HG03139 (cell line): ENCODE results near the gene IL12RB2.

Experiments used
- ATAC-seq: cut with Tn5 transposase; IDR thresholded peaks from one replicate; pipeline ENCODE4 v1.9.1; 2021; ENCODE audit not compliant: unreplicated experiment

IL12RB2 gene

DNA sequence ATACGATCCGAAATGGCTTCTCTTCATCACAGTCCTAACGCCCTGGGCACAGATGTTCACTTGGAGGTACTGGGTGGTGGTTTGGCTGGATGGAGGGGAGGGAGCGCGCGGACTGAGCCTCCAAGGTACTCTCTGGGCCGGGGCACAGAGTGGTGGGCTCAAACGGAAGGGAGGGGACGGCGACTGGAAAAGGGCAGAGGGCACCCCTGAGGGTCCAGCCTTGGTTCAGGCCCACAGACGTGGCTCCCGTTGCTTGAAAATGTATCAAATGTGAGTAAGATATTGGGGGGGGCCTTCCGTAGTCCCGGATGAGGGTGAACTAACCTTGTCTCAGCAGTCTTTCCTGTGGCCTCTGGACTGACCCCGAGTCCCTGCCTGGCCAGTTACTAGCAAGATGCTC is 463 bp downstream of the IL12RB2 start:
- no peak for ATAC-seq

DNA sequence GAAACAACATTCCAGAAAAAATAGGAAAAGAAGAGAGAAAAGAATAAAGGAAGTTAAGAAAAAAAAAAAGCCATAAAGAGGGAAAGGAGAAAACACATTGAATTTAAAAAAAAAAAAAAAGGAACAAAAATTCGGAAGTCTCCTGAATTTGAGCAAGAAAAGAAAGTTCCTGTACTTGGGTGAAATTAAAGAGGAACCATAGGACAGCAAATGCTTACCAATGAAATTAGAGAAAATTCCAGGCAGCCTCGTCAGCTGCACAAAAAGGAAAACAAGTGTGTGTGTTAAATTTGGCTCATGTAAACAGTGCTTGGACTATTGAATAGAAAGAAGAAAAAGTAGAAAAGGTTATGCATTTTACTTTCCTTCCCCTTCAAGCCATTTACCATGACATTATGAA is 4.9 kb downstream of the IL12RB2 start:
- ATAC-seq, result no peak

DNA sequence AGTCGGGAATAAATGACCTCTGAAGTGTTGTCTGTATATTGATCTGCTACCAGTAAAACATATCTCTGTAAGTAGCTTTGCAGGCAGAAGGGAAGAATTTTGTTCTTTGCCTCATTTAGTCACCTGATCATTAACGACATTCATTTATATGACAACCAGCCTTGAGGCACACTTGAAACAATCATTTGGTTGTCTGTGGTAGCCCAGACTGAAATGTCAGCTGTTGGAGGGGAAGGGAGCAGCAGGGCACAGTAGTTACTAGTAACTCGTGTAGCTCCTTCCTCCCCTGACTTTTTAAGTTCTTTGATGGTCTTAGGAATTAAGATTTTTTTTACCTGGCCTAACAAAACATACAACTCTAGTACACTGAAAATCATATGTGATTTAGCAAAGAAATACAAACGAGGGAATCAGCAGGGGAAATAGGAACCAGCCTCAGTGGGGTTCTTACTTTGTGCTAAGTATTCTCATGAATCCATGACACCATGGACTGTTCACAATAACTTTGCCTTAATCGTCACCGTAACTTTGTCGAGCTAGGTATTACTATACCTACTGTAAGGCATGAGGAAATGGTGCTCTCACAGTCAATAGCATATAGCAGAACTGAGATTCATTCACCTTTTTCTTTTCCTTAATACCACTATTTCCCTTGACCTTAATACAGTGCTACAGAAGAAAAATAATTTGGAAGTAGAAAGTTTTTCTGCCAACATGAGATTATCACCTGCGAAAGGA is 6.4 kb downstream of the IL12RB2 start:
- ATAC-seq, result no peak

DNA sequence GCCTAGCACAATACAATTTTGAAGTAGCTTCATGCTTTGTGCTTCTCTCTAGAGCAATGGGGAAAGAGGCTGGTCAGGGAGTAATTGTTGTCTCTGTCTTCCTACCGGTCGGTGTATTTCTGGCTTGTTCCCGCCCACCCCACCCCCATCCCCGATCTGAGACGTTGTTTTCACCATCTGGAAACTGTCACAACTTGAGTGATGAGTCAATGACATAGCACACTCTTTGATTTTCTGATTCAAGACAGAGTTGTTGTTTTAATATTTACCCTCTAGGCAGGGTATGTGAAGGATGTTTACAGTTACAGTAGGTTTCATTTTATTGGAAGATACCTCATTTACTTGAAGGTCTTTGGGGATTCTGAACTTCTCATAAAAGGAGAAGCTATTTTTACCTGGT is 7.0 kb downstream of the IL12RB2 start:
- no peak for ATAC-seq

DNA sequence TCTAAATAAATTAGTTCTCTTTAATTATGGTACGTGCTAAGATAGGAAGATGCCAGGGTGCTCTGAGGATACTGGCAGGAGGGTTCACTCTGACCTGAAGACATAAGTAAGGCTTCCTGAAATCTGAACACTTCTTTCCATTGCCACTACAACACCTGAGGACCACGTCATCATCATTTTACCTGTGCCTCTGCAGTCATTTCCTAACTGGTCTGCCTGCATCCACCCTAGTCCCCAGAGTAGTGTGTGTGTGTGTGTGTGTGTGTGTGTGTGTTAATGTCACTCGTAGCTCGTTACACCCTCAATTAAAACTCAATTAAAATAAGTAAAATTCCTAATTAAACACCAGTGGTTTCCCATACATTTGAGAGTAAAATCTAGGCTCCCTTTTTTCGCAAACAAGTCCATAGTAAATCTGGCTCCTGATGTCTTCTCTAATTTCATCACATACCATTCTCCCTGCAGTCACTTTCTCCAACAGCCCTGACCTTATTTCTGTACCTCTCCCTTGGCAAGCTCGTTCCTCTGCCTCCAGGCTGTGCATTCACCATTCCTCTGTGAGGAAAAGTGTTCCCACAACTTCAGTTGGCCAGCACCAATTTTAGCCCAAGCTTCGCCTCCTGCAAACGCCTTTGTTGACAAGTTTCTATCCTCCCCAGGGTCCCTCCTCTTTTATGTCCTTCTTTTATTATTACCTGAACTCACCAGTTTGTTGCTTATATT is 8.7 kb downstream of the IL12RB2 start:
- ATAC-seq, result no peak

DNA sequence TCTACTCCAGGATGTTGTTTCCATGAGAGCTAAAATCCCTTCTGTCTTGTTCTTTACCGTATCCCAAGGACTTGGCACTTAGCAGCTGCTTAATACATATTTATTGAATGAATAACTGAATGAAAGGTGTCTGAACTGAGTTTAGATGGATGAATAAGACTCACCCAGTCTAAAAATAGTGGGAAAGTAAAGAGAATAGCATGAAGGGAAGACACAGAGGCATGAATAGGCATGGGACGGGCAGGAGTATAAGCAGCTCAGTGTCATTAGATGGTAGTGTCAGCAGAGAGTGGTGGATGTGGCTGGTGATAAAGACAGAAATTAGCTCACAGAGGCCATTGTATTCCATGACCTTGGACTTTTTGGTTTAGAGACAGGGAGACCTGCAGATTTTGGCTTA is 9.2 kb downstream of the IL12RB2 start:
- ATAC-seq, result no peak

DNA sequence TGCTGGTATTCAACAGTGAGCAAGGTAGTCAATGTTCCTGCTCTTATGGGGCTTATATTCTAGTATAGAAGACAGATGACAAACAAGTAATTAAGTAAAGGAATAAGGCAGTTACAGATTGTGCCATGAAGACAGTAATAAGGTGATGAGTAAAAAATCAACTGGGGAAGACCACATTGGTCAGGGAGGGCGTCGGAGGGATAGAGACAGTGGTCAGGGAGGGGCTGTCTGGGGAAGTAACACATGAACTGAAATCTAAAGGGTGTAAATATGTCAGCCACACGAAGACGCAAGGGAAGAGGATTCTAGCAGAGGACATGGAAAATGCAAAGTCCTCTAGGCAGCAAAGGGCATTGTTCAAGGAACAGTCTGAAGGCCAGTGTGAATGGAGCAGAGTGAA is 10.1 kb downstream of the IL12RB2 start:
- ATAC-seq, result no peak

DNA sequence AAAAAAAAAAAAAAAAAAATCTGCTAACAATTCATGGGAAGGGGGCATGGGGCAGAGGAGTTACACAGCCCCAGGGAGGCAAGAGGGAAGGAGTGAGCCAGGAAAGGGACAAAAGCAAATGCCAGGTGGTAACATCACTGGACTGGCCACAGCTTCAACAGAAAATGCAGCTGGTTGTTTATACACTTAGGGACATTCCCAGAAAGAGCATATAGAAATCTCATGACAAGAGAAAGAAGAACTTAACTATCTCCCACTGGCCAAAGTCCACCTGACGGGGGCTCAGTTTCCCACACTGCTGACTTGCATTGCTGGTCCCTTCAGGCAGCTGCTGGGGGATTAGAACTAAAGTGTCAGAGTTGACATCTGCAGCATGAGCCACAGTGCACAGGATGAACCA is 14.8 kb downstream of the IL12RB2 start:
- ATAC-seq, result no peak

DNA sequence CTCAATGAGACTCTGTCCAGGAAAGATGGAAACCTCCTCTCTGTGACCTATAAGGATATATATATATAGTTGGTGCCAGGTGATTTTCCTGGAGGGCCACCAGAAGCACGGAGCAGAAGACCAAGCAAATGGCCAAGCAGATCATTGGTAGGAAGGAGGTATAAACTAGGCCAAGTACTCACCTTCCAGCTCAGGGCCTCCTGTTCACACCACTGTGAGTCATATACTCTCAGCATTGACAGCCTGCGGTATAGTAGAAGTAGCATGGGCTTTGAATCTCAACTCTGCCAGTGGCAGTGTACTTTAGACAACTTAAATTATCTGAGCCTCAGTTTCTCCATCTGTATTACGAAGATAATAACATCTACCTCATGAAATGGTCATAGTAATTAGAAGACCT is 15.4 kb downstream of the IL12RB2 start:
- ATAC-seq, result no peak

DNA sequence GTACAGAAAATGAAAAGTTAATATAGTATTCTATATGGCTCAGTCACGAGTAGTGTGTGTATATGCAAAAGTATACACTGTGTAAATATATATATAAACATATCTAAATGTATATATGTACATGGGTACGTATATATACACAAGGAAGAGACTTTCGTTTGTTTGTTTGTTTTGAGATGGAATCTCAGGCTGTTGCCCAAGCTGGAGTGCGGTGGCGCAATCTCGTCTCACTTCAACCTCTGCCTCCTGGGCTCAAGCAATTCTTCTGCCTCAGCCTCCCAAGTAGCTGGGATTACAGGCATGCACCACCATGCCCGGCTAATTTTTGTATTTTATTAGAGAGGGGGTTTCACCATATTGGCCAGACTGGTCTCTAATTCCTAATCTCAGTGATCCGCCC is 16.4 kb downstream of the IL12RB2 start:
- no peak for ATAC-seq

DNA sequence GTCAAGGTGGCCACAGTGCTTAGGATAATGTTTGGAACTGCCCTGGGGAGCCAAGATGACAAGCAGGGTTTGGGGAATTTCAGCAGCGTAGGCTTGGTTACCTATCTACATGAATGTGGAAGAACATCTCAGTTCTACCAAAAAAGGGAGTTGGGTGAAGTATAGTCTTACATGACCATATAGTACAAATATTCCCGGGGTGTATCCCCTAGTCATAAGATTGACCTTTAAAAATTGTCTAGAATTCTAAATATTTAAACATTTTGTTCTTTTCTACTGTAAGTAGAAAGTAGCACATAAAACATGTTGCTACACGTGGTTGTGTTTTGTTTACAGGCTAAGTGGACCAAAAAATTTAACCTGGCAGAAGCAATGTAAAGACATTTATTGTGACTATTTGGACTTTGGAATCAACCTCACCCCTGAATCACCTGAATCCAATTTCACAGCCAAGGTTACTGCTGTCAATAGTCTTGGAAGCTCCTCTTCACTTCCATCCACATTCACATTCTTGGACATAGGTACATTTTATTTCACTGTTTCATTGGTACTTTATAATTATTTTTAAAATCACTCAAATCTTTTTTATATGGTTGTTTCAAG is 20.3 kb downstream of the IL12RB2 start:
- ATAC-seq, result no peak

DNA sequence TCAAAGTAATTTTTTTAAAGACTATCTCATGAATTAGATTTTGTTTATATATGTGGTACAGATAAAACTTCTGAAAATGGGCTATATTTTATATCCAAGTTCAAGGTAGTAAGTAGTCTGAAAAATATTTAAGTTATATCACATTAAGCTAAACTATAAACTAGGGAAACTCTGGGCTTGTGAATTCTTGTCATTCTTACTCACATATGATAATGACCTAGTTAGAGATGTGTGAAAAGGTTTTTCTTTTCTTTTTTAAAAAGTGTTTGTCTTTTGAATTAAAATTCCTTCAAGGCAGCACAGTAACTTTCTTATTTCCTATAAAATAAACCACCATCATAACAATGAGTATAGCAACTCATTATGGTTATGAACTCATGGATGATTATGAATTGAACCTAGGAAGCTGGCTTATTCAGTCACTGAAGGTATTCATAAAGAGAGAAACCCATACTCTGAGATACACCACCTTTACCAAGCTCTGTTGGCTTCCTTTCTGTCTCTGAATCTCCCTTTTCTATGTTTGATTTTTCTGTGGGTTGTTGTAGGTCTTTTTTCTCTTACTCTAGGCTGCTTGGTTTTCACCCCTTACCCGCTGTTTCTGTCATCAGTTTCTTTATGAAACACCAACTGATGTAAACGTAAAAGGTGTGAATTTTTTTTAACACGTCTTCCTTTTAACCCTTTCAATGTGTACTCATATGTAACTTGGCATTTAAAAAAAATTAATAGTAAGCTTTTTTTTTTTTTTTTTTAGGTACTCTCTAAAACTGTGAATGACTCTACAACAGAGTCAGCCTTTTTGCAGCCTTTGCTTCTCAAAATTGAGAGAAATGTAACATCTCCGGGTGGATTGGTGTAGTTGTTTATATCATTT is 25.2 kb downstream of the IL12RB2 start:
- peak; percentile 74 for ATAC-seq

DNA sequence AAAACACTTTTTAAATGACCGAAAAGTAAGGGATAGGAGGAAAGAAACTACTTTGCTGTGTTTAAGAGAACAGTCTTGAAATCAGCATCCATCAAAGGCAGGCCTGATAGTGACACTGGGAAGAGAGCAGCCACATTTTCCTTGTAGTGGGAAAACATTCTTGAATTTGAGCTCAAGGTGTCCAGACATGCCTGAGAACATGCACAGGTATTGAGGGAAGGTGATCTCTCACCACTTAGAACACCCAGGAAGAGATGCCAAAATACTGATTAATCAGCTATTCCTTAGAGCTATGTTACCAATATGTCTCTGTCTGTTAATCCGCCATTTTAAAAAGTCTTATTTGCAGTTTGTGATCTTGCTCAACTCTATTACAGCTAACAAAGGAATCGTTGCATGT is 25.9 kb downstream of the IL12RB2 start:
- ATAC-seq, result no peak

DNA sequence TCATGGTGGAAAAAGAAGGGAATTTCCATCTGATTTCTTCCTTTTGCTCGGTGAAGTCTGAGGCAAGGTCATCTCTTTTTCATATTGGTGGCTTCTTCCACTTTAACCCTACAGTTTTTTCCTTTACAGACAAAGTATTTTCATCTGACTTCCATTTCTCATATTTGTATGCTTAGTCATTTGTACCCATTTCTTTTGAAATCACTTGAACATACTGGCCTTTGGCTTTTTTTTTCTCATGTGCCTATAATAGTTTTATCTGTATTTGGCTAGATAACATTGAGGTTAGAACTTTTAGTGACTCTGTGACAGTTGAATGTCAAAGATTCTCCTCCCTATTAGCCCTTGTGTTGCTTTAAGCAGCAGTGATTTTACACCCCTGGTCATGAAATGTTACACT is 27.7 kb downstream of the IL12RB2 start:
- no peak for ATAC-seq

DNA sequence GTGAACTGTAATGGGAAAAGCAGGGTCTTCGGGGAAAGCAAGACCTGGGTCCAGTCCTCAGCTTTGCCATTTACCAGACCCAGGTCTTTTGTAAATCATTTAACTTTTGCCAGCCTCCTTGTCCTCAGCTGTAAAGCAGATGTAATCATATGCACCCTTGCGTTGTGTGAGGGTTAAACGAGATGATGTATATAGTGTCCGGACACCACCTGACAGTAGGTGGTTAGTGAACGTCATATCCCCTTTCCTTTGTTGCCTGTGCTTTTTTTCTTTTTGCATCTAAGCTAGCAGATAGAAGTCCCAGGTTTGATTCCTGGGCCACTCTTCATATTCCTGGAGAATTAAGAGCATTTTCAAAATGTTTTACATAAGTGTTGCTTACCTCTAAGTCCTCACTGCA is 28.5 kb downstream of the IL12RB2 start:
- no peak for ATAC-seq

DNA sequence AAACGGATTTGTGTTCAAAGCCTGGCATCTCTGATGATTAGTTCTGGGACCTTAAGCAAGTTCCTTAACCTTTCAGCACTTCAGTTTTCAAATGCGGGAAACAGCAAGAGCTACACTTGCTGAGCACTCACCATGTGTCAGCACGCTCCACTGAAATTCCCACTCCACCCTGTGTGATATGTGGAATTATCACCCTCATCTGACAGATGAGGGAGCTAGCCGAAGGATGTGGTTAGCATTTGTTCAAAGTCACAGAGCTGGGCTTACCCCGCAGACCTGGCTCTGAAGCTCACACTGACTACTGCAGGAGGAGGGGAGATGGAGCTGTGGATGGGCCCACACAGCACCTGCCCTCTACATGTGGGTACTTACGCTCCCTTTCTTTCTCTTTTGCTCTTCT is 29.1 kb downstream of the IL12RB2 start:
- no peak for ATAC-seq

DNA sequence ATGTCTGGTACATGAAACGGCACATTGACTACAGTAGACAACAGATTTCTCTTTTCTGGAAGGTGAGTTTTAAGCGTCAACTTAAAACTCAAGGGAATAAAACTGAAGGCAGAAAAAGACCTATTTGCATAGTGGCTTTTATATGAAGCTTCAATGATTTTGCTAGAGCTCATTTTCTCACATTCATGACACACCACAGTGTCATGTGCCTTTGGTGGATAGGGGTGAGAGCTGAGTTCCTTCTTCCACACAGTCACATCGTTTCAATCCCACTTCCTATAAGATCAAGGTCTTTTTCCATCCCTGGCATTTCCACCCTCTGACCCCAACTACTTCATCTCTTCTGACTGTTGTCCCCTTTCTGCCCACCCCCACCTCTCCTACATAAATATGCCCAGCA is 31.0 kb downstream of the IL12RB2 start:
- ATAC-seq, result peak; percentile 35

DNA sequence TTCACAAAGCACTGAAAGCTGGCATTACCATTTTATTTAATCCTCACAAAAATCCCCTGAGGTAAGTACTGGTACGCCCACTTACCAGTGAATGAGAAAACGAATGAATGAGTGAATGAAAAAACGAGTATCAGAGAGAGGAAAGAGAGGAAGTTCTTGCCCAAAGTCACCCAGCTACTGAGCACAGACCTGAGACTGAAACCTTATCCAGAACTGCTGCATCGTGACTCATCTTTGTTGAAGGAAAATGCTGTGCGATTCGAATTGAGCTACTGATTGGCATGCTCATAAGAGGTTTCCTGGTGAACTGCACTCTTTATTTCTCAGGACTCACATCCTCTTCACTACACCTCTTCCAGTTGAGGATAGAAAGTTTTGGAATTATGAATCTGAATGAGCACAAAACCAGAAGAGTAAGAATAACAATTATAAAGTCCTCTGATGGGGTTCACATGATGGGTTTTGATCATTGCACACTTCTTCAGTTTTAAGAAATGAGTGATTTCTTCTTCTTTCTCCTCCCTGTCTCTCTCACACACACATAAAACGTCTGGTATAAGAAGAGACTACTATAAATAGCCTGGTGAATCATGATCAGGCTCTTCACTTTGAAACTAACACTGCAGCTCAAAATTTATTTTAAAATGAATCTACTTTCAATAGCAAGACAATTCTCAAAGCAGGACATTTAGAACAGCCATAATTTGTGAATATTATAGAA is 32.1 kb downstream of the IL12RB2 start:
- ATAC-seq, result no peak

DNA sequence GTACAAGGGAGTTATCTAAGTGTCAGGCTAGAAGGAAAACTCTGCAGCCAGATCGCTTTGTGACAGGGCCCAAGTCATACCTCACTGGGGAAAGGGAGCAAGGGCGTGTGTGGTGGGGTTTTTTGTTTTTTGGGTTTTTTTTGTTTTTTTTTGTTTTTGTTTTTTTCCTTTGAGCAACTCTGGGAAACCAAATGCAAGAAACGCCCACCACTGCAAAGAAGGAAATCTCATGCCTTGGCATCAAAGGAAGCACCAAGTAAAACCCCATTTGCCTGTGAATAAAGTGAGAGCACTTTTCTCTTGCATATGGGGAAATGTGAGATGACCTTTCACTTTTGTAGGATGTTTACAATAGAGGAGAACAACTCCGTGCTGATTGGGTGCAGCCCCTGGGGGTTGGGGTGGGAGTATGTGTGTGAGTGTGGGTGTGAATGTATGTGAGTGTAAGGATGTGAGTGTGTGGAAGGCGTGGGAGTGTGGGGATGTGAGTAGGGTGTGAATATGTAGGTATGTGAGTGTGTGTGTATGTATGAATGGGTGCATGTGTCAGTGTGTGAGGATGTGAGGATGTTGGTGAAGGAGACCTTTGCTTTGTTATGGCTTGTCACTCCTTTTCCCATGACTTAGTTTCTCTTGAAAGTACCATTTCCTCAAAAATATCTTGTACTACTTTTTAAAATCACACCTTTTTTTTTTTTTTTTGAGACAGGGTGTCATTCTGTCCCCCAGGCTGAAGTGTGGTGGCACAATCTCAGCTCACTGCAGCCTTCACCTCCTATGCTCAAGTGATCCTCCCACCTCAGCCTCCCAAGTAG is 34.6 kb downstream of the IL12RB2 start:
- peak; percentile 37 for ATAC-seq

DNA sequence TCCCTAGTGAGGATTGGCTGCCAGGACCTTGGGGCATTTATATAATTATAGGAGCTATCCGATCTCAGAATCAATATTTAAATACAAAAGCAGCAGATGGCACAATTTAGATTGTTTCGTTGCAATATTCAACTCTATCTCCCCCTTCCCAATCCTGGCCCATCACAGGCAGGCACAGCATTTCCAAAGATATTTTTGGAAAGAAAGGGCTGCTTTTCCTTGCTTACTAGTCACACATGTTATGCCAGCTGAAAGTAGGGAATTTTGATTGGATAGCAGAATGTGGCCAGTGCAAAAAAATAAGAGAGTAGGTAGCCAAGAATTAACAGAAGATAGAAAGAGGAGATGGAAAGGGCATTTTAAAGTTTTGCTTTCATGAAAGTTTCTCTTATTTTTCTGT is 37.9 kb downstream of the IL12RB2 start:
- ATAC-seq, result no peak
